ENCODE data around the gene SAE1.

SAE1 gene

DNA sequence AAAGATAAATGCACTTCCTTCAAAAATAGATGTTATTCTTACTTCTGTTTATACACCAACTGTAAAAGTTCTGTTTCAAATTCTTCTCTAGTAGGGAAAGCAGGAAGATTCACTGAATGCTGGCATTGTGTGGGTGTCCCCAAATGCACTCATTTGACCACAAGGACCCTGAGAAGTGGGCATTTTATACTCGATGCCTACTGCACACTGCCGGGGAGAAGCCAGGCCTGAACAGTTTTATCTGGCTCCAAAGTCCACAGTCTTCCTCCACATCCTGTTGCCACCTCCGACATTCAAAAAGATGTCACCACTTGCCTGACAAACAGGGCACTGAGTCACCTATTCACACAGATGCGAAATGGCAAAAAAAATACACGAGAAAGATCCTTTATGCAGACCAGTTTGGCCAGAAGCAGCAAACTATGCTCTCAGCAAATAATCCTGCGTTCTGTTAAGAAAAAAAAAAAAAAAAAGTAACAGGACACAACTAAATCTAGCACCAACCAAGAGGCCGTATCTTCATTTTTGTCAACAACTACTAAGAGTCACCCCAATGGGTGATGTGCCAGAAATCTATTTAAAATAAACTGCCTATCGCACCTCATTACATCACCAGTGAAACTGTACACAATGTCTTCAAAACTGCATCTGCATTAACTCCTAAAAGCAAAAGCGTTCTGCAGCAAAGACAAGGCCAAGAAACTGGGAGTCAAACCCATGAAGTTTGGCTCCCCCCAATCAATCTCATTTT, 23.3 kb upstream of the SAE1 start:
- DNase-seq: no peak

GRCh38 chr19:47107953-47108746, 22.5 kb upstream of the SAE1 start:
- DNase-seq: no peak

DNA sequence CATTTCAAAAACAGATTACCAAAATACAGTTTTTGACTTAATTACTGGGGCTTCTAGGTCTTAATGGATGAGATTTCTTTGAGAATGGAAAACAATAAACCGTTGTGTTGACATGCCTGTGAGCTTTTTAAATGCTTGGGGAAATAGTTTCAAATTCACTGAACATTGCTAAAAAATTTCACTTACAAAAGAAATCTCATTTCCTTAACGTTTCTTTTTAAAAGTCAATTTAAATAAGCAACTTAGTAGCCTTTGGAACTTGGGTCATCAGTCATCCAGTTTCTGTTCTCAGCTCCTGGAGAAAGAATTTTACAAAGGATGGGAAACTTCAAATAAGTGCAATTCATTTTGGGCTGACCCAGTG, 21.5 kb upstream of the SAE1 start:
- no peak for DNase-seq

DNA sequence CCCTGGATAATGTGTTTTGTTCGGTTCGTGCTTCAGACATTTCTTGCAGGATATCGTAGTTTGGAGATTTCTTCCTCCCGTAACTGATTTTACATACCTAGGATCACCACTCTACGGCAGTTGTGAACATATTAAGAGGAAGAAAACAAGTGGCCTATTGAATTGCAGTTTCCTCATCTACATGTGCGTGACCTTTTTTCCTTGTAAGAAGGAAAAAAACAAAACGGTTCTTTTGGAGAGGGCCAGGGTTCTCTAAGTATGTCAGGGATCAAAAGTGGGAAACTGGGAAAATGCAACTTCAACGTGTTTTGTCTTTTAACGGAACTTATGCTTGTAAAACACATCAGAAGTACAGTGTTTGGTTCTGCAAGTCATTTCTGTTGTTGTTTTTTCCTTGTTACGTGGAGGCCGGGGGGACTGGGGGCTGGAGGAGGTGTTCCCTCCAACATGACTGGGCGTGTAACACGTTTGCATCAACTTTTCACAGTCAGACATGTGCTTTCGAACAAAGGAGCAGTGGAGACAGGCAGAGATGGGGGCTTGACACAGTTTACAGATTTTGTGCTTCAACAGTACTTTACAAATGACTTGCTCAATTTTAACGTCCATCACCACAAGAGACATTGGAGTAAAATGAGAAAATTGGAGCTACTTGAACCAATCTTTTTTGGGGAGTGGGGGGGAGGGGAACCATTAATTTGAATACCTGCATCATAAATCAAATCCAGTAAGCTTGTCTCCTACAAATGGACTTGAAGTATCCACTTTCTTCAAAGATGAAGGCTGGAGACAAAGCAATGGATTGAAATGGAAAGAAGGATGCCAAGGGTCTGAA, 20.9 kb upstream of the SAE1 start:
- DNase-seq: no peak

- no peak for DNase-seq
Measured at GRCh38 chr19:47110521-47111005, 20.1 kb upstream of the SAE1 start.

DNA sequence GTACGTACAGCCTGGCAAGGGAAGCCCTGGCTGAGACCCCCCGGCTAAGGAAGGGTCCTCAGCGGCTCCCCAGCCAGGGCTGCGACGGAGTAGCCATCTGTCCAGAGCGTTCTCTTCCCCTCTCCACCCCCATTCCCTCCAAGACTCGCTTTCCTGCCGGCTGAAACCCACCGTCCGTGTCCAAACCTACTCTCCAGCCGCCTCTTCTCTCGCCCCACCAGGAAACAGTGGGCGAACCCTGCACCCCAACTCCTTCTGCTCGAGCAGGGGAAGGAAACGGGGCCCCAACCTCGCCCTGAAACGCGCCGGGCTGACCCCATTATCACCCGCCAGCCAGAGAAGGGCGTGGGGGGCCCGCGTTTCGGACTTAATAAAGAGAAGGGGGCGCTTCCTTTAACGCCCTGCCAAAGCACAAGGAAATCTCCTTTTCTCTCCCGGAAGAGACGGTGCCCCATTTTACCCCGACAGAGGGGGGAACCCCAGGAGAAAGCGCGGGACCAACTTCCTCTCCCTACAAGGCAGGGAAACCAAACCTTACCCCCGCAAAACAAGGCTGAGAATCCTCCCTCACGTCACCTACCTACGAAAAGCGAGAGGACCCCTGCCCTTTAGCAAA, 19.5 kb upstream of the SAE1 start:
- DNase-seq: no peak

- no peak for DNase-seq
Measured at GRCh38 chr19:47111682-47112165, 18.9 kb upstream of the SAE1 start.

- DNase-seq: peak; percentile 79
Measured at GRCh38 chr19:47112166-47112996, 18.3 kb upstream of the SAE1 start.

GRCh38 chr19:47112997-47113849, 17.4 kb upstream of the SAE1 start, which contains the start of gene ZC3H4:
TSS of gene ZC3H4 (minus strand) at chr19:47113776. CDS start at chr19:47112584, 1,192 bp downstream.
- DNase-seq: peak; percentile 97

GRCh38 chr19:47113850-47114651, 16.6 kb upstream of the SAE1 start:
- DNase-seq: no peak

DNA sequence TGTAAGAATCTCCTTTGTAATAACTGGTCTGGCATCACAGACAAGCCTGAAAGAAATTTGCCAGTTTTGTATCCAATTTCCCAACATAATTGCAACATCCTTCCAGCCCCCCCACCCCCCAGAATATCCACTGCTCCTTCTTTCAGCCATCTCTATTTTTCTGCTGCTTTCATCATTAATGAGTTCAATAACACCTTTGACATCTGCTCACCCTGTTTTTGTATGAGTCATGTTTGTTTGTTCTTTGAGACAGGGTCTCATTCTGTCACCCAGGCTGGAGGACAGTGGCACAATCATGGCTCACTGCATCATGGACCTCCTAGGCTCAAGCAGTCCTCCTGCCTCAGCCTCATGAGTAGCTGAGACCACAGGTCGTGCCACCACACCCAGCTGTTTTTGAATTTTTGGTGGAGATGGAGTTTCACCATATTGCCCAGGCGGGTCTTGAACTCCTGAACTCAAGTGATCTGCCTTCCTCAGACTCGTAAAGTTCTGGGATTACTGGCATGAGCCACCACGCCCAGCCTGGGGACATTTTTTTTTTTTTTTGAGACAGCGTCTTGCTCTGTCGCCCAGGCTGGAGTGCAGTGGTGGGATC, 10.1 kb upstream of the SAE1 start:
- no peak for DNase-seq

- DNase-seq: peak; percentile 42
Measured at GRCh38 chr19:47122359-47123335, 8.0 kb upstream of the SAE1 start.

- DNase-seq: no peak
Measured at GRCh38 chr19:47123406-47123805, 7.2 kb upstream of the SAE1 start.

DNA sequence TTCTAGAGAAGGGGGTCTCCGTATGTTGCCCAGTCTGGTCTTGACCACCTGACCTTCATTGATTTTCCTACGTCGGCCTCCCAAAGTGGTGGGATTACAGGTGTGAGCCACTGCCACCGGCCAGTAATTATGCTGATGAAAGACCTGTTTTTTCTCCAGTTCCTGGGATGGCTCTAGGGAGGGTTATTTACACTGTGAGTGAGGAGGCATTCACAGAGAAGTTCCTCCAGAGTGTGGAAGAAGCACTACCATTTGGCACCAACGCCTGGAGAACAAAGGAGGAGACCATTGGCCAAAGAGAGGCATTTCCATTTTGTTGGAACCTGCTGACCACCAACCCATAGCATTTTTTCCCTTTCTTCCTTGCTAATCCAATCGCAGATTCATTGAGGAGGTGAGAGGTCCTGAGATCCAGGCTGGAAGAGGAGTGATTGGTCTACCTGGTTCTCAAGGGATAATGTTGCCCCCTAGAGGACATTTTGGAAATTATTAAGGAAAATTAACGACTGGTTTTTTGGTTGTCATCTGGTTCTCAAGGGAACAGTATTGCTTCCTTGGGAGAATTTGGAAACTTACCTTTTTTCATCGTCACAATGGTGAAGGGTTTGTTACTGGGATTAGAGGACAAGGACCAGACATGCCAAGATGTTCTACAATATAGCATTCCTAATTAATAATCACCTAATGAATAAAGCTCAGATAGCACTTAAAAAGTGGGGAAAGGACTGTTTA, 5.5 kb upstream of the SAE1 start:
- DNase-seq: peak; percentile 68

DNA sequence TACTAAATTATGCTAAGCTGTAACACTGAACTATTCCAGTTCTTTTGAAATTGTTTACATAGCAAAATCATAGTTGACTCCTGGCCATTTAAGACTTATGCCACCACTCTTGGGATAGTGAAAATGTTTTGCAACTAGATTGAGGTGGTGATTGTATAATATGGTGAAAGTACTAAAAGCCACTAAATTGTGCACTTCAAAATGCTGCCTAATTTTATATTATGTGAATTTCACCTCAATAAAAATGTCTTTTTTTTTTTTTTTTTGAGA, 5.0 kb upstream of the SAE1 start:
- no peak for DNase-seq

DNA sequence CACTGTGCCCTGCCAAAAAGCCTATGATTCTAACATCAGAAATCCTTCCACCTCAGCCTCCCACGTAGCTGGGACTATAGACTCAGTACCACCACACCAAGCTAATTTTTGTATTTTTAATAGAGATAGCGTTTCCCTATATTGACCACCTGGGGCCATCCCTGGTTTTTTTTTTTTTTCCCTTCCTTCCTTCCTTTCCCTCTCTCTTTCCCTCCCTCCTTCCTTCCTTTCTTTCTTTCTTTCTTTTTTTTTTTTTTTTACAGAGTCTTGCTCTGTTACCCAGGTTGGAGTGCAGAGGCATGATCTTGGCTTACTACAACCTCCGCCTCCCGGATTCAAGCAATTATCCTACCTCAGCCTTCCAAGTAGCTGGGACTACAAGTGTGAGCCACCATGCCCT, 1.1 kb upstream of the SAE1 start:
- DNase-seq: no peak

- no peak for DNase-seq
Measured at GRCh38 chr19:47130120-47130588, 481 bp upstream of the SAE1 start.

All from amniotic stem cell (primary cell).